ENCODE results near the gene RIT1.
A peak's percentile ranks its signal among the peaks of the same experiment; 100 is the strongest.

GRCh38 chr1:155938220-155938627 lies 27.1 kb upstream of the RIT1 start:
- peak; percentile 55 to 63 for TF ChIP-seq CTCF (IDR thresholded peaks at IDR 0.05; ENCODE audit: extremely low read depth in 1 of 2, insufficient read depth in 1 of 2, low read depth in 1 of 2, low read length in 2 of 2)
- TF ChIP-seq EZH2 (IDR thresholded peaks at IDR 0.05; ENCODE audit: borderline replicate concordance, low read depth, low read length, severe bottlenecking) = no peak
